ENCODE measurements around the gene STARD8. TPM values are rescaled to one million over a fixed set of nuclear protein-coding genes. Genes with fewer than 3 reads are reported as not detected.
A peak's percentile ranks its signal among the peaks of the same experiment; 100 is the strongest.

The STARD8 gene
- polyA plus RNA-seq, 6 donors from 2014 or later: not detected

DNA sequence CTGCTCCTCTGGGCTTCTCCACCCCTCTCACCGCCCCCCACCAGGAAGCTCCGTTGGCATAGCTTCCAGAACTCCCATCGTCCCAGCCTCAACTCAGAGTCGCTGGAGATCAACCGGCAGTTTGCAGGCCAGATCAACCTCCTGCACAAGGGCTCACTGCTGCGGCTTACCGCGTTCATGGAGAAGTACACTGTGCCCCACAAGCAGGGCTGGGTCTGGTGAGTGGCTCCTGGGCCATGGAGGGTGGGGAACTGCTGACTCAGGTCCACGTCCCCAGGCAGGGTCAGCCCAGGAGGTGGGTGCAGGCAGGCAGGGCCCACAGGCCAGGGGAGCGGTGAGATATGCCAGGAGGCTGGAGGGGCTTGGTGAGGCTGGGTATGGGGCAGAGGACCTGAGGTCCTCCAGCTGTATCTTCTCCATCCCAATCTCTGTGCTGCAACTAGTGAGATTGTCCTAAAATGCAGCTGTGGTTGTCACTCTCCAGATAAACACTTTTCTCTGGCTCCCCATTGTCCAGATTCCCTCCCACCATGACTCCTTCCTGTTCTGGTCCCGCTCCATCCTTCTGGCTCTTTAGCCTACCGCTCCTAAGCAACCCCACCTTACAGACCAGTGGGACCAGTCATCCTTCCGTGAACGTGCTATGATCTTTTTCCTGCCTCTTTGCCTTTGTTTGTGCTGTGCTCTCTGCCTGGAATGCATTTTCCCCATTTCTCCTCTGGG is 71.9 kb downstream of the STARD8 start:
- Mint-ChIP-seq H3K27me3 (no peaks in the 10 kb centered on the region), H3K4me1 (no peaks in the 10 kb centered on the region), H3K4me3 (no peak overlapping the region), H3K27ac (no peak overlapping the region), H3K9me3 (no peaks in the 10 kb centered on the region), H3K36me3 (no peaks in the 10 kb centered on the region)
- no peak for ATAC-seq (ENCODE audit: low read depth in 2 of 2)
- DNase-seq: no peak

GRCh38 chrX:68719904-68720614 is 72.6 kb downstream of the STARD8 start:
- Mint-ChIP-seq H3K9me3 (no peaks in the 10 kb centered on the region), H3K36me3 (no peaks in the 10 kb centered on the region), H3K27me3 (no peaks in the 10 kb centered on the region), H3K4me1 (no peaks in the 10 kb centered on the region), H3K4me3 (no peak overlapping the region), H3K27ac (no peak overlapping the region)
- no peak for ATAC-seq (ENCODE audit: low read depth in 2 of 2)
- DNase-seq: no peak

DNA sequence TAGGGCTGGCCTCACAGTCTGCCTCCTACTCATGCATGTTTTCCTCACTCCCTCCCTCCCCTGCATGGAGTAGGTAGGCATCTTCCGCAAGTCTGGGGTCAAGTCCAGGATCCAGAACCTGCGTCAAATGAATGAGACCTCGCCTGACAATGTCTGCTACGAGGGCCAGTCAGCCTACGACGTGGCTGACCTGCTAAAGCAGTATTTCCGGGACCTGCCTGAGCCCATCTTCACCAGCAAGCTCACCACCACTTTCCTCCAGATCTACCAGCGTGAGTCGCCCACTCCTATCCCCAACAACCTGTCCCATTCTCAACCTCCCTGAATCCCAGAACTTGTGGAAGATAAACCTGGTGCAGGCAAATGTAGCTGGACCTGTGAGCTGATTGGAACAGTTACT is 73.4 kb downstream of the STARD8 start:
- DNase-seq: no peak
- Mint-ChIP-seq H3K27ac (no peak overlapping the region), H3K9me3 (no peaks in the 10 kb centered on the region), H3K4me3 (peak overlapping the region in 1 of 8 donors; percentile 4), H3K4me1 (no peaks in the 10 kb centered on the region), H3K36me3 (no peaks in the 10 kb centered on the region), H3K27me3 (no peaks in the 10 kb centered on the region)
- no peak for ATAC-seq (ENCODE audit: low read depth in 2 of 2)

DNA sequence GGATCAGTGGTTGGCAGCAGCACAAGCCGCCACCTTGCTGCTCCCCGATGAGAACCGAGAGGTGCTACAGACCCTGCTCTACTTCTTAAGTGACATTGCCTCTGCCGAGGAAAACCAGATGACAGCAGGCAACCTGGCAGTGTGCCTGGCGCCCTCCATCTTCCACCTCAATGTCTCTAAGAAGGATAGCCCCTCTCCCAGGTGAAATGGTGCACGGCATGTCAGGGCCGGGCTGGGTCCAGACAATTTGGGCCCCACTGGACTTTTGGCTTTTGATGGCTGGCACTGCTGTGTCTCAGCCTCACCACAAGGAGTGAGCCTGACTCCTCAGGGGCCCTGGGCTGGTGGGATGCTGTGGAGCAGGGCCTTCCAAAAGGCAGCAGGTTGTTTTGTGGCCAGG is 74.1 kb downstream of the STARD8 start:
- no peak for ATAC-seq (ENCODE audit: low read depth in 2 of 2)
- no peak for DNase-seq
- Mint-ChIP-seq H3K4me3 (no peak overlapping the region), H3K36me3 (no peaks in the 10 kb centered on the region), H3K27ac (no peak overlapping the region), H3K27me3 (peaks cover 0 to 5% (median 0%) of the 10 kb centered on the region in 3 donors), H3K9me3 (no peaks in the 10 kb centered on the region), H3K4me1 (no peaks in the 10 kb centered on the region)

DNA sequence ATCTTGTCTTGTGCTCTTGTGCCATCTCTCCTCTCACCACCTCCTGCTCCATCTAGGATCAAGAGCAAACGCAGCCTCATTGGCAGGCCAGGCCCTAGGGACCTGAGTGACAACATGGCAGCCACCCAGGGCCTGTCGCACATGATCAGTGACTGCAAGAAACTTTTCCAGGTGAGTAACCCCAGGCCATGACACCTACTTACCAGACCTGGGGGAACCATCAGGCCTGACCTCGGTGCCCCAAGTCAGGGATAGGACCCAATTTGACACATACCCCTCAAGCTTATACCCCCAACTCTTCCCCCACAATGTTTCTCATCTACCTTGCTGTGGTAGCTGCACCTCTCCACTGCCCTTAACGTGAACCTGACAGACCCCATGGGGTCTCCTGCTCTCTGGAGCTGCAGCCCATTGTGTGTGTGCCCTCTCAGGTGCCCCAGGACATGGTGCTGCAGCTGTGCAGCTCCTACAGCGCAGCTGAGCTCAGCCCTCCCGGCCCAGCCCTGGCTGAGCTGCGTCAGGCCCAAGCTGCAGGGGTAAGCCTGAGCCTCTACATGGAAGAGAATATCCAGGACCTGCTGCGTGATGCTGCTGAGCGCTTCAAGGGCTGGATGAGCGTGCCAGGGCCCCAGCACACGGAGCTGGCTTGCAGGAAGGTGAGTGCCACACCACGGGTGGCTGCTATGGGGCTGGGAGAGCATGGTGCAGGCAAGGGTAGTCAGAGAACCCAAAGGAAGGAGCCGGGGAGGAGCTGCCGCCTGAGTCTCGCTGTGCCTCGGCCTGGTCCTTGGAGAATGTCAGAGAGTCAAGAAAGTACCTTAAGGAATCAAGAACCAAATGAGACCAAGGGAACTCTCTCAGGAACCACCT is 74.8 kb downstream of the STARD8 start:
- Mint-ChIP-seq H3K36me3 (no peaks in the 10 kb centered on the region), H3K27ac (no peak overlapping the region)
- no peak for ATAC-seq (ENCODE audit: low read depth in 2 of 2)

GRCh38 chrX:68723491-68724155 is 76.2 kb downstream of the STARD8 start:
- no peaks in the 10 kb centered on the region for H3K36me3 Mint-ChIP-seq
- DNase-seq (no peak), ATAC-seq (ENCODE audit: low read depth in 2 of 2) (no peak)
- H3K9me3 Mint-ChIP-seq: no peaks in the 10 kb centered on the region
- no peak overlapping the region for H3K27ac Mint-ChIP-seq
- H3K4me1 Mint-ChIP-seq: no peaks in the 10 kb centered on the region
- H3K4me3 Mint-ChIP-seq: no peak overlapping the region
- H3K27me3 Mint-ChIP-seq: peaks cover 0 to 25% (median 4%) of the 10 kb centered on the region in 3 donors

More for the DNA sequence above, 74.8 kb downstream of the STARD8 start:
- no peaks in the 10 kb centered on the region for H3K9me3 Mint-ChIP-seq
- DNase-seq: no peak
- H3K4me1 Mint-ChIP-seq: no peaks in the 10 kb centered on the region
- H3K27me3 Mint-ChIP-seq: peaks cover 0 to 12% (median 3%) of the 10 kb centered on the region in 3 donors
- H3K4me3 Mint-ChIP-seq: no peak overlapping the region

- no peaks in the 10 kb centered on the region for H3K4me1 Mint-ChIP-seq
- peaks cover 0 to 29% (median 4%) of the 10 kb centered on the region in 3 donors for H3K27me3 Mint-ChIP-seq
- H3K9me3 Mint-ChIP-seq: no peaks in the 10 kb centered on the region
- DNase-seq (no peak), ATAC-seq (ENCODE audit: low read depth in 2 of 2) (no peak)
- peak overlapping the region in 1 of 6 donors; percentile 9 for H3K27ac Mint-ChIP-seq
- no peak overlapping the region for H3K4me3 Mint-ChIP-seq
- no peaks in the 10 kb centered on the region for H3K36me3 Mint-ChIP-seq
These were observed 77.1 kb downstream of the STARD8 start for GRCh38 chrX:68724531-68725020.

DNA sequence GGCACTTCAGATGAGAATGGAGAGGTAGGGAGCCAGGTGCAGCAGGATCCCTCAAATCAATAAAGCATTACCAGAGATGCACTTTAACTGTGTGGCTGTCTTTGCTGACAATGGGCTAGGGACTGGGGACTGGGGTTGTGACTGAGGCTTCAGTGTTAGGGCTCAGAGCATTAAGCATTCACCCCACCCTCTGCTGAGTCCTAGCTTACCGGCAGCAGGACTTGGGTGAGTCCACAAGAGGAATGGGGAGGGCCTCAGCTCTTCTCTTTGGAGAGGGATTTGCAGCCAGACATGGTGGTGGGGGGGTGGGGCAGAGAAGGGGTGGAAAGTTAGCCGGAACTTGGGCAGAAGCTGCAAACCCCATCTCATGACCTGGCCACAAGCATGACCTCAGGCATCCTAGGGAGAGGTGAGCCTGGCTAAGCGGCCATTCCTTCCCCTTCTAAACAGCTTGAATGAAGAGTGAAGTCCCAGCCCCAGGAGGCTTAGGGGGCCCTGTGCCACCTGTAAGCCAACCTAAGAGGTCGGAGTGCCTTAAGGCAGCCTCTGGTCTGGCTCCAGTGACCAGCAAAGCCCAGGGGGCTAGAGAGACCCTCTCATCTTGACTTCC is 78.4 kb downstream of the STARD8 start:
- no peak for DNase-seq
- no peak for ATAC-seq (ENCODE audit: low read depth in 2 of 2)
- Mint-ChIP-seq H3K27me3 (peaks cover 0 to 32% (median 4%) of the 10 kb centered on the region in 3 donors), H3K9me3 (no peaks in the 10 kb centered on the region), H3K4me3 (no peak overlapping the region), H3K36me3 (no peaks in the 10 kb centered on the region), H3K4me1 (no peaks in the 10 kb centered on the region), H3K27ac (no peak overlapping the region)

GRCh38 chrX:68726366-68726765 is 78.9 kb downstream of the STARD8 start:
- no peaks in the 10 kb centered on the region for H3K4me1 Mint-ChIP-seq
- no peaks in the 10 kb centered on the region for H3K9me3 Mint-ChIP-seq
- ATAC-seq (ENCODE audit: low read depth in 2 of 2): no peak
- H3K27me3 Mint-ChIP-seq: peaks cover 0 to 32% (median 4%) of the 10 kb centered on the region in 3 donors
- no peak overlapping the region for H3K27ac Mint-ChIP-seq
- H3K36me3 Mint-ChIP-seq: no peaks in the 10 kb centered on the region
- H3K4me3 Mint-ChIP-seq: no peak overlapping the region
- DNase-seq: no peak

- Mint-ChIP-seq H3K4me3 (peak overlapping the region in 1 of 8 donors; percentile 35), H3K4me1 (no peaks in the 10 kb centered on the region)
- ATAC-seq (ENCODE audit: low read depth in 2 of 2): no peak
These were observed 80.2 kb downstream of the STARD8 start for GRCh38 chrX:68727696-68728095.

GRCh38 chrX:68728186-68728585 is 80.7 kb downstream of the STARD8 start:
- no peak for ATAC-seq (ENCODE audit: low read depth in 2 of 2)
- no peak for DNase-seq
- peak overlapping the region in 1 of 8 donors; percentile 35 for H3K4me3 Mint-ChIP-seq
- peaks cover 0 to 43% (median 4%) of the 10 kb centered on the region in 3 donors for H3K27me3 Mint-ChIP-seq
- H3K4me1 Mint-ChIP-seq: no peaks in the 10 kb centered on the region
- H3K36me3 Mint-ChIP-seq: no peaks in the 10 kb centered on the region
- H3K27ac Mint-ChIP-seq: peak overlapping the region in 1 of 6 donors; percentile 80
- no peaks in the 10 kb centered on the region for H3K9me3 Mint-ChIP-seq

More at GRCh38 chrX:68727696-68728095, 80.2 kb downstream of the STARD8 start:
- Mint-ChIP-seq H3K36me3 (no peaks in the 10 kb centered on the region), H3K9me3 (no peaks in the 10 kb centered on the region), H3K27me3 (peaks cover 0 to 38% (median 4%) of the 10 kb centered on the region in 3 donors), H3K27ac (no peak overlapping the region)
- DNase-seq: no peak

DNA sequence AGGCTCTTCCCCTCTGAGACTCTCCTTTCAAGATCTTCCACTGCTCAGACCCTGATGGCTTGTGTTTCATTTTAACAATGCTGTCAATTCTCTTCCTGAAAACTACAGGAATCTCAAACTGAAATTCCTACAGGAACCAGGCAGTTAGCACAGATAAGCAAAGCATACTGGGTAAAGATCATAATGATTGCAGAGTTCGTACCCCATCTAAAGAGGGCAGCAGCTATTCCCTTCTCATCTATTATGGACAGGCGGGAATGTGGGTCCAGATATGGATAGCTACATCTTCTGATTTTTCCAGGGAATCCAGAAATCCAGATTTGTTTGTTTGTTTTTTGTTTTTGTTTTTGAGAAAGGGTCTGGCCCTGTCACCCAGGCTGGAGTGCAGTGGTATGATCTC is 83.8 kb downstream of the STARD8 start:
- no peak for DNase-seq
- ATAC-seq (ENCODE audit: low read depth in 2 of 2): no peak
- Mint-ChIP-seq H3K36me3 (no peaks in the 10 kb centered on the region), H3K27me3 (peaks cover 0 to 59% (median 10%) of the 10 kb centered on the region in 3 donors), H3K27ac (no peak overlapping the region), H3K4me1 (no peaks in the 10 kb centered on the region), H3K4me3 (no peak overlapping the region), H3K9me3 (peaks cover 0 to 3% (median 0%) of the 10 kb centered on the region in 7 donors)
